Measurements from ENCODE around the gene MAGIX.

DNA sequence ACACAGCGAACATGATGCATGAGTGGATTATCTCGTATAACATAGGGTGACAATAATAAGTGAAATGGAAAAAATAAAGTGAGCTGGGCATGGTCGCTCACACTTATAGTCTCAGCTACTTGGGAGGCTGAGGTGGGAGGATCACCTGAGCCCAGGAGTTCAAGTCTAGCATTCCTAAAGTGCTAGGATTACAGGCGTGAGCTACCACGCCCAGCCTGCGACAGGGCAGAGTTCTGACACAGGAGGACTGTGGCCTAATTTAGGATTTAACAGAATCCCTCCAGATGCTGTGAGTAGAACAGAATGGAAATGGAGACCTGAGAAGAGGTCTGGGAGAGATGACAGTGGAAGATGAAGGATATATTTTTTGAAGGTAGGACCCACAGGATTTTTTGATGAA lies 27.0 kb downstream of the MAGIX start:
- TF ChIP-seq GABPA (IDR thresholded peaks at IDR 0.05; ENCODE audit: low read depth) (no peak), REST (IDR thresholded peaks at IDR 0.05; ENCODE audit: low read depth, low read length) (no peak), POLR2AphosphoS5 (IDR thresholded peaks at IDR 0.05; ENCODE audit: low read depth, low read length) (no peak), FOXJ3 (CRISPR knock-in tag; IDR thresholded peaks at IDR 0.05) (no peak), SMC3 (IDR thresholded peaks at IDR 0.05; ENCODE audit: low read depth, low read length) (no peak), RFX5 (IDR thresholded peaks at IDR 0.05; ENCODE audit: low read length) (no peak), EZH2phosphoT487 (IDR thresholded peaks at IDR 0.05; ENCODE audit: borderline replicate concordance, low read depth) (no peak), EP300 (IDR thresholded peaks at IDR 0.05; ENCODE audit: borderline replicate concordance in 1 of 2, low read depth in 1 of 2, low read length in 1 of 2) (no peak), ZBTB33 (IDR thresholded peaks at IDR 0.05; ENCODE audit: borderline replicate concordance, low read depth) (no peak)
- TF ChIP-seq, protein P1, sequence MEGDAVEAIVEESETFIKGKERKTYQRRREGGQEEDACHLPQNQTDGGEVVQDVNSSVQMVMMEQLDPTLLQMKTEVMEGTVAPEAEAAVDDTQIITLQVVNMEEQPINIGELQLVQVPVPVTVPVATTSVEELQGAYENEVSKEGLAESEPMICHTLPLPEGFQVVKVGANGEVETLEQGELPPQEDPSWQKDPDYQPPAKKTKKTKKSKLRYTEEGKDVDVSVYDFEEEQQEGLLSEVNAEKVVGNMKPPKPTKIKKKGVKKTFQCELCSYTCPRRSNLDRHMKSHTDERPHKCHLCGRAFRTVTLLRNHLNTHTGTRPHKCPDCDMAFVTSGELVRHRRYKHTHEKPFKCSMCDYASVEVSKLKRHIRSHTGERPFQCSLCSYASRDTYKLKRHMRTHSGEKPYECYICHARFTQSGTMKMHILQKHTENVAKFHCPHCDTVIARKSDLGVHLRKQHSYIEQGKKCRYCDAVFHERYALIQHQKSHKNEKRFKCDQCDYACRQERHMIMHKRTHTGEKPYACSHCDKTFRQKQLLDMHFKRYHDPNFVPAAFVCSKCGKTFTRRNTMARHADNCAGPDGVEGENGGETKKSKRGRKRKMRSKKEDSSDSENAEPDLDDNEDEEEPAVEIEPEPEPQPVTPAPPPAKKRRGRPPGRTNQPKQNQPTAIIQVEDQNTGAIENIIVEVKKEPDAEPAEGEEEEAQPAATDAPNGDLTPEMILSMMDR (IDR thresholded peaks at IDR 0.05) = no peak
- TF ChIP-seq, protein P2, sequence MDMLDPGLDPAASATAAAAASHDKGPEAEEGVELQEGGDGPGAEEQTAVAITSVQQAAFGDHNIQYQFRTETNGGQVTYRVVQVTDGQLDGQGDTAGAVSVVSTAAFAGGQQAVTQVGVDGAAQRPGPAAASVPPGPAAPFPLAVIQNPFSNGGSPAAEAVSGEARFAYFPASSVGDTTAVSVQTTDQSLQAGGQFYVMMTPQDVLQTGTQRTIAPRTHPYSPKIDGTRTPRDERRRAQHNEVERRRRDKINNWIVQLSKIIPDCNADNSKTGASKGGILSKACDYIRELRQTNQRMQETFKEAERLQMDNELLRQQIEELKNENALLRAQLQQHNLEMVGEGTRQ (IDR thresholded peaks at IDR 0.05; ENCODE audit: borderline replicate concordance, low read depth, low read length) = no peak
- TF ChIP-seq, protein P3, sequence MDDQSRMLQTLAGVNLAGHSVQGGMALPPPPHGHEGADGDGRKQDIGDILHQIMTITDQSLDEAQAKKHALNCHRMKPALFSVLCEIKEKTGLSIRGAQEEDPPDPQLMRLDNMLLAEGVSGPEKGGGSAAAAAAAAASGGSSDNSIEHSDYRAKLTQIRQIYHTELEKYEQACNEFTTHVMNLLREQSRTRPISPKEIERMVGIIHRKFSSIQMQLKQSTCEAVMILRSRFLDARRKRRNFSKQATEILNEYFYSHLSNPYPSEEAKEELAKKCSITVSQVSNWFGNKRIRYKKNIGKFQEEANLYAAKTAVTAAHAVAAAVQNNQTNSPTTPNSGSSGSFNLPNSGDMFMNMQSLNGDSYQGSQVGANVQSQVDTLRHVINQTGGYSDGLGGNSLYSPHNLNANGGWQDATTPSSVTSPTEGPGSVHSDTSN (IDR thresholded peaks at IDR 0.05) = no peak

All from SK-N-SH (cell line).